Activated naive CD4-positive, alpha-beta T cell treated with anti-CD3 and anti-CD28 coated beads, Interleukin-2, amount 50 U/mL, for 72 hours (primary cell): ENCODE measurements around the gene ACSF2. TPM values are rescaled to one million over a fixed set of nuclear protein-coding genes. Genes with fewer than 3 reads are reported as not detected.
"Not testable (repeated sequence)": the region's sequence is repeated elsewhere in the genome, so short reads cannot be mapped to it uniquely, and the experiment has no call there.

Source experiments
- ATAC-seq, 2 donors: fragments of 150-1000 bp; cut with Tn5 transposase; 2 replicates each; pipeline ENCODE4 v1.10.0; 2021; ENCODE audit warnings: mild to moderate bottlenecking in 2 of 2, moderate library complexity in 2 of 2
- DNase-seq, 2 donors: peaks; one replicate each; pipeline ENCODE4 v3.0.0; 2021 to 2022; ENCODE audit warnings: low spot score in 2 of 2
- H3K27ac Mint-ChIP-seq, 2 donors: one replicate each; pipeline ENCODE4 v1.8.0; 2022; ENCODE audit warnings: mild to moderate bottlenecking in 2 of 2, mixed read lengths in 2 of 2
- H3K36me3 Mint-ChIP-seq, 2 donors: one replicate each; pipeline ENCODE4 v1.8.0; 2022; ENCODE audit warnings: mixed read lengths in 2 of 2
- H3K9me3 Mint-ChIP-seq, 2 donors: one replicate each; pipeline ENCODE4 v1.8.0; 2022; ENCODE audit warnings: mixed read lengths in 2 of 2
- total RNA-seq, 2 donors: library from RNA; stranded (reverse); gene quantifications; one replicate each; pipeline ENCODE4 v1.2.3, GENCODE V29; 2022

The ACSF2 gene
- total RNA-seq, 2 donors from 2014 or later, result 23.6 to 27.3 TPM

DNA sequence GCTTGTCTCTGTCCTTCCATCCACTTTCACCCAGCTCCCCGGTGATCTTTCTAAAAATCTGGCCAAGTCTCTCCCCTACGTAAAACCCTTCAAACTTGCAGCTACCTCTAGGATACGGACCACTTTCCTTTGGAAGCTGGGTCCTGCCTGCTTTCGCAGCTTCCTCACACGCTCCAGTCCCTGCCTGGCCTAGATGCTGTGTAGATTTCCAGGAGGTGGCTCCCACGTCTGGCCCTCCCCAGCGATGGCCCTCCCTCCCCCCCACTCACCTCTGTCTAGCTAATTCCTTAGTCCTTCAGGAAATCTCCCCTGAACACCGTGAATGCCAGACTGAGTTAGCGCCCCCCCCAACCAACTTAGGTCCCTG lies 28.1 kb upstream of the ACSF2 start:
- peak overlapping the region; percentile 78 to 88 for H3K27ac Mint-ChIP-seq
- H3K9me3 Mint-ChIP-seq, result no peaks in the 10 kb centered on the region
- DNase-seq (no peak), ATAC-seq (no peak)
- peaks cover 17 to 26% of the 10 kb centered on the region in 2 donors for H3K36me3 Mint-ChIP-seq

DNA sequence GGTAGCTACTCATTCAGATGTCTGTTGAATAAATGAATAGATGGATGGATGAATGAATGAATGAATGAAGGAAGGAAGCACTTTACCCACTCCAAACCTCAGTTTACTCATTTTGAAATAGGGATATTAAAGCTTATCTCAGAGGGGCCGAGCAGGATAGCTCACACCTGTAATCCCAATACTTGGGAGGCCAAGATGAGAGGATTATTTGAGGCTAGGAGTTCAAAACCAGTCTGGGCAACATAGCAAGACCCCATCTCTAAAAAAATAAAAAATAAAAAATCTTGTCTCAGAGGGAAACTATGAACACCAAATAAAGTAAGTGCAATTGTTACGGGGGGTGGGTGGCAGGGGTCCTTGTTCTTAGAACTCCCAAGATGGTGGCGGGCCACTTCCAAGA lies 27.3 kb upstream of the ACSF2 start:
- Mint-ChIP-seq H3K36me3 (peaks cover 10 to 26% of the 10 kb centered on the region in 2 donors), H3K27ac (peak overlapping the region in 1 of 2 donors; percentile 78)
- DNase-seq, ATAC-seq, H3K9me3 Mint-ChIP-seq: not testable (repeated sequence)

DNA sequence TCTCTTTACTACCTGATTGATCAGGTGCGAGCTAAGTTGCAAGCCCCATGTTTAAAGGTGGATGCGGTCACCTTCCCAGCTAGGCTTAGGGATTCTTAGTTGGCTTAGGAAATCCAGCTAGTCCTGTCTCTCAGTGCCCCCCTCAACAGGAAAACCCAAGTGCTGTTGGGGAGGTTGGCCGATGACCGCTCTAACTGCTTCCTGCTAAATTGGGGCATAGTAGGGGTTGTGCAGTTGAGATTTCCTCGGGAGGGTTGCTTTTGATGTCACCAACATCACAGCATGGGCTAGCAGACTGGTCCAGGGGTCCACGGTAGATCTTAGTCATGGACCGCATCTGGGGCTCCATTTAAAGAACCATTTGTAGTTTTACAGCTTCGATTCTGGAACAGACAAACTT lies 26.4 kb upstream of the ACSF2 start:
- H3K27ac Mint-ChIP-seq, H3K9me3 Mint-ChIP-seq, DNase-seq, ATAC-seq: not testable (repeated sequence)
- H3K36me3 Mint-ChIP-seq, result peaks cover 5 to 19% of the 10 kb centered on the region in 2 donors

DNA sequence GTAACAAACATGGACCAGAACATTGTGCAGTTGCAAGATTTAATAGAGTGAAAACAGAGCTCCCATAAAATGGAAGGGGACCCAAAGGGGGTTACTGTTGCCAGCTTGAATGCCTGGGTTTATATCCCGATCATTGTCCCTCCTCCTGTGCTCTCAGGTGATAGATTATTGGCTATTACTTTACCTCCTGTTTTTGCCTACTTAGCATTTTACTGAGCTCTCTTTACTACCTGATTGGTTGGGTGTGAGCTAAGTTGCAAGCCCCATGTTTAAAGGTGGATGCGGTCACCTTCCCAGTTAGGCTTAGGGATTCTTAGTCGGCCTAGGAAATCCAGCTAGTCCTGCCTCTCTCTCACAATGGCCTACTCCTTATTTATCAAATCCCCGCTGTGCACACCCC lies 20.7 kb upstream of the ACSF2 start:
- DNase-seq, ATAC-seq, H3K9me3 Mint-ChIP-seq, H3K27ac Mint-ChIP-seq, H3K36me3 Mint-ChIP-seq: not testable (repeated sequence)

DNA sequence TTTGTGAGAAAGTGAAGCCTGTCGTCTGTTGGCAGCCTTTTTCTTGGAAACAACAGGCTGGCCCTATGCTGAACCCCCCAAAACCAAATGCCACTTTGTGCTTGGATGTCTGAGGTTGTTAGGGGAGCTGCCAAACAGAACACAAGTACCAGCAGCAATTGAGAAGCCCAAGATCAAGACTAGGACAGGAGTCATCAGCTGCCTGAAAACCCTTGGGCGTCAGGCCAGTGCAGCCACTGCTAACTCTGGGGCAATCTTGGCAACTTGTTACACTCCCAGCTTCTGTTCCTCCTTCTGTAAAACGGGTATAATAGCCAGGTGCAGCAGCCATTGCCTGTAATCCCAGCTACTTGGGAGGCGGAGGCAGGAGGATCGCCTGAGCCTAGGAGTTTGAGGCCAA lies 19.4 kb upstream of the ACSF2 start:
- DNase-seq (no peak), ATAC-seq (no peak)
- H3K27ac Mint-ChIP-seq, result no peak overlapping the region
- H3K36me3 Mint-ChIP-seq, result no peaks in the 10 kb centered on the region
- H3K9me3 Mint-ChIP-seq, result no peaks in the 10 kb centered on the region

GRCh38 chr17:50407921-50408320 lies 18.1 kb upstream of the ACSF2 start:
- H3K36me3 Mint-ChIP-seq, result no peaks in the 10 kb centered on the region
- DNase-seq (no peak), ATAC-seq (no peak)
- no peak overlapping the region for H3K27ac Mint-ChIP-seq
- no peaks in the 10 kb centered on the region for H3K9me3 Mint-ChIP-seq

DNA sequence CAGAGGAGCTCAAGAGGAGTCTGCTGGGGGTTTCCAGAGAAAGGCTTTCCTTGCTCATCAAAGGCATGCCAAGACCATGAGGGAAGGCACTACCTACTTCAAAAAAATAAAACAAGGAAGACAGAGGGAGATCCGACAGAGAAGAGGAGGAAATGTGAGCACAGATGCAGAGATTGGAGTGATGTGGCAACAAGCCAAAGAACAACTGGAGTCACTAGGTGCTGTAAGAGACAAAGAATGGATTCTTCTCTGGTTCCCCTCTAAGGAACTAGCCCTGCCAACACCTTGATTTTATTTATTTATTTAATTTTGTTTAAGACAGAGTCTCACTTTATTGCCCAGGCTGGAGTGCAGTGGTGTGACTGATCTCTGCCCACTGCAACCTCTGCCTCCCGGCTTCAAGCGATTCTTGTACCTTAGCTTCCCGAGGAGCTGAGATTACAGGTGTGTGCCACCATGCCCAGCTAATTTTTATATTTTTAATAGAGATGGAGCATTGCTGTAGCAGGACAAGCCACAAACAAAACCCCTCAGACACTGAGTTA lies 13.8 kb upstream of the ACSF2 start:
- ATAC-seq, result no peak
- Mint-ChIP-seq H3K36me3 (no peaks in the 10 kb centered on the region), H3K27ac (no peak overlapping the region), H3K9me3 (no peaks in the 10 kb centered on the region)
- DNase-seq, result no peak

DNA sequence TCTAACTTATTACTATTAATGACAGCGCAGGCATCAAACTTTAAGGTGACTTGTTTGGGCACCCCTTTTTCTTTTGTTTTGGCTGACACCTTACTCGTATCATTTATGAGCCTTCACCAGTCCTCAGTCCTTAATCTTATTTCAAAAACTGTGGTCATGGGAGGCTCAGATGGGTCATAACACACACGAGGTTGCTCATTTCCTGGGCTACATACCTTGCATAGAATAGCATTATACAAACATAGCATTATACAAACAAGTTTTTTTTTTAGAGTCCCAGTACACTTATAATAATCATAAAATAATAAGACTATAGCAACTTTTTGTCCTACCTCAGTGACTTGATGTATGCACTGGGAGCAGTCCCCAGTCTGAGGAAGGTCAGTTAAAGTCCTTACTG lies 11.2 kb upstream of the ACSF2 start:
- ATAC-seq, result no peak
- H3K36me3 Mint-ChIP-seq, result peaks cover 8% of the 10 kb centered on the region in 2 donors
- DNase-seq, result no peak
- no peak overlapping the region for H3K27ac Mint-ChIP-seq
- peaks cover 7% of the 10 kb centered on the region in 2 donors for H3K9me3 Mint-ChIP-seq

GRCh38 chr17:50419577-50419976 lies 6.4 kb upstream of the ACSF2 start:
- not testable (repeated sequence) for H3K36me3 Mint-ChIP-seq, H3K9me3 Mint-ChIP-seq, H3K27ac Mint-ChIP-seq, DNase-seq, ATAC-seq

DNA sequence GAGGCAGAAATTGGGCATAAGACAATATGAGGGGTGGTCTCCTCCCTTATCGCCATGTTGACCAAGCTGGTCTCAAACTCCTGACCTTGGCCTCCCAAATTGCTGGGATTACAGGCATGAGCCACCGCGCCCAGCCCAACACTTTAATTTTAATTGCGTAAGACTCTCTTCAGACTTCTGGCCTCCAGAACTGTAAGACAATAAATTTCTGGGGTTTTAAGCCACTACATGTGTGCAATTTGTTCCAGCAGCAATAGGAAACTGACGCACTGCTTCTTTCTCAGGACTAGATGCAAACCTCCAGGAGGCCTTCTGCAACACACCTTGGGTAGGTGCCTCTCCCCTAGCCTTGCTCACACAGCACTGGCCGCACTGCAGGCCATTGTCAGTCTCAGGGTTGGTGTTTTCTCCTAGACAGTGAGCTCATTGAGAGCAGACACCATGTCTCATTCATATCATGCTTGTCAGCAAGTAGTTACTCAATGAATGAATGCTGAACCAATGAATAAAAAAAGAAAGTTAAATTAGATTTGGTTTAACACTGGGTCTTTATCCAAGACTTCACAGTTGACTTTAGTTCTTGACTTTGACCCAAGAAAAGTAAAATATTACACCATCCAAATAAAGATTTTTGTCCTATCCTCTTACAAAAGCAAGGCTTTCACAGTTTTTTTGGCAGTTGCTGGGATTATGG lies 5.5 kb upstream of the ACSF2 start:
- Mint-ChIP-seq H3K36me3 (peaks cover 8% of the 10 kb centered on the region in 2 donors), H3K9me3 (peaks cover 7% of the 10 kb centered on the region in 2 donors), H3K27ac (peak overlapping the region in 1 of 2 donors; percentile 74)
- DNase-seq (no peak), ATAC-seq (no peak)

DNA sequence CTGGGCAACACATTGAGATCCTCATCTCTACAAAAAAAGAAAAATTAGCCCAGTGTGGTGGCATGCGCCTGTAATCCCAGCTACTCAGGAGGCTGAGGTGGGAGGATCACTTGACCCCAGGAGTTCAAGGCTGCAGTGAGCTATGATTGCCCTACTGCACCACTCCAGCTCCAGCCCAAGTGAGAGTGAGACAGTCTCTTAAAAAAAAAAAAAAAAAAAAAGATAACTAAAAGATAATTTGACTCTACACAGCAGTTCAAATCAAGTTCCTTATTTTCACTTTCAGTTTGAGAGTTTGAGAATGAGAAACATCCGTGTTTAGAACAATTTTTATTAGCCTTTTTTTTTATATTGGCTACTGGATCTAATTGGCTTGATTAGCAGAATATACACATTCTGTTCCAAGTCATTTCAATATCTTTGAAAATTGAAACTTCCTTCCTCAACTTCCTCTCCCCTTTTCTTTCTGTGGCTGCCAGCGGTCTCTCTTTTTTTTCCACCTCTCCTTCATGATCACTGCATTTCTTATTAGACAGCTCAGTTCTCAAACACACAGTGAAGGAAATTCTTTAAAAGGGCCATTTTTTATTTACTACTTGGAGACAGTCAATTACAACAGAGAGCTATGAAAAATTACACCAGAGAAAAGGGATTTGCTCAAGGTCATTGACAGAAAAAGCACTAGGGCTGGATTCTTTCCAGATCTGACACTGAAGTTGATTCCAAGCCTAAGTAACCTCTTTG lies 4.5 kb upstream of the ACSF2 start:
- Mint-ChIP-seq H3K27ac (peak overlapping the region; percentile 69 to 74), H3K36me3 (peaks cover 8% of the 10 kb centered on the region in 2 donors), H3K9me3 (peaks cover 7% of the 10 kb centered on the region in 2 donors)
- ATAC-seq (peak in 1 of 2 donors; percentile 24), DNase-seq (no peak)

- Mint-ChIP-seq H3K27ac (no peak overlapping the region), H3K36me3 (peaks cover 8% of the 10 kb centered on the region in 2 donors), H3K9me3 (peaks cover 7% of the 10 kb centered on the region in 2 donors)
- ATAC-seq (no peak), DNase-seq (no peak)
These were observed 3.3 kb upstream of the ACSF2 start for GRCh38 chr17:50422738-50423137.

DNA sequence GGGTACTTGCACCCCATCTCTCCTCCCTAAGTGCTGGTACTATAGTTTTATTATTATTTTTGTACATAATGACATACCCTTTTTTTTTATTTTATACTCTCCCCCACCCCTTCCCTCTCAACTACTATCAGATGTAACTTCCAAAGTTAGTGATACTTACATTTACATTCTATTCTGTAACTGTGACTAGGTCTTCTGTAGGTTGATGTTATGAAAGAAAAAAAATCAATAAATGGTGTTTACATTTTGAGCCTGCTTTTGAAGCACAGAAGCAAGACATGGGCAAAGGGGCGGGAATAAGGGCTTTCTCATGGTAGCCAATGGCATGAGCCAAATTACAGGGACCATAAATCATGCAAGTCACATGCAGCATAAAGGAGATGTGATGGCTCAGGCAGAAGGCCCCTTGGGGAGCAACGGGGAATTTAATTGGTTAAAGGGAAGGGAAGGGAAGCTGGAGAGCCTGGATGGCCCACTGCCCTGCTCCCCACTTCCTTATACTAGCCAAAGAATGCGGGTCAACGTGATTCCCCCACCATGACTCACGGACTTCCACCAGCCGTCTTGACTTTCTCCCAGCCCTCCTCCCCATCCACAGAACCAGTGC lies 2.4 kb upstream of the ACSF2 start:
- peaks cover 8% of the 10 kb centered on the region in 2 donors for H3K36me3 Mint-ChIP-seq
- ATAC-seq (no peak), DNase-seq (no peak)
- peaks cover 7% of the 10 kb centered on the region in 2 donors for H3K9me3 Mint-ChIP-seq
- peak overlapping the region in 1 of 2 donors; percentile 36 for H3K27ac Mint-ChIP-seq

- DNase-seq, result no peak
- ATAC-seq, result no peak
- Mint-ChIP-seq H3K36me3 (peaks cover 1 to 2% of the 10 kb centered on the region in 2 donors), H3K9me3 (peaks cover under 1 to 1% of the 10 kb centered on the region in 2 donors), H3K27ac (no peak overlapping the region)
These were observed 1.6 kb upstream of the ACSF2 start for GRCh38 chr17:50424246-50424995.

GRCh38 chr17:50424996-50425681 lies 879 bp upstream of the ACSF2 start:
- DNase-seq (no peak), ATAC-seq (no peak)
- H3K36me3 Mint-ChIP-seq, result no peaks in the 10 kb centered on the region
- peak overlapping the region in 1 of 2 donors; percentile 63 for H3K27ac Mint-ChIP-seq
- no peaks in the 10 kb centered on the region for H3K9me3 Mint-ChIP-seq

DNA sequence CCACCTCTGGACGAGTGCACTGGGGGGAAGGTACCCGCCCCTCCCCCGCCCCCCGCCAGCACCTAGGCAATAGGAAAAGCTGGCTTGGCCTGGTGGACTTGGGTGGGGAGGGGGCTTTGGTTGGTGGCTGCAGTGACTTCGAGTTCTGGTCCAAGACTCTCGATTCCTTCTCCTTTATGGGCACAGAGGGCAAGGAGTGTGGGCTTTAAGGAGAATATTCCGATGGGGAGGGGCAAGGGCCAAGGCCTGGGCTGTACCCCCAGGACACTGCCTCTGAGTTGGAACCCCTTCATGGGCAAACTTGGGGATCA lies 409 bp downstream of the ACSF2 start:
- Mint-ChIP-seq H3K36me3 (no peaks in the 10 kb centered on the region), H3K27ac (no peak overlapping the region), H3K9me3 (no peaks in the 10 kb centered on the region)
- peak; percentile 2 to 30 for ATAC-seq
- peak in 1 of 2 donors; percentile 7 for DNase-seq
